ENCODE measurements around the gene BBC3.

BBC3 gene

DNA sequence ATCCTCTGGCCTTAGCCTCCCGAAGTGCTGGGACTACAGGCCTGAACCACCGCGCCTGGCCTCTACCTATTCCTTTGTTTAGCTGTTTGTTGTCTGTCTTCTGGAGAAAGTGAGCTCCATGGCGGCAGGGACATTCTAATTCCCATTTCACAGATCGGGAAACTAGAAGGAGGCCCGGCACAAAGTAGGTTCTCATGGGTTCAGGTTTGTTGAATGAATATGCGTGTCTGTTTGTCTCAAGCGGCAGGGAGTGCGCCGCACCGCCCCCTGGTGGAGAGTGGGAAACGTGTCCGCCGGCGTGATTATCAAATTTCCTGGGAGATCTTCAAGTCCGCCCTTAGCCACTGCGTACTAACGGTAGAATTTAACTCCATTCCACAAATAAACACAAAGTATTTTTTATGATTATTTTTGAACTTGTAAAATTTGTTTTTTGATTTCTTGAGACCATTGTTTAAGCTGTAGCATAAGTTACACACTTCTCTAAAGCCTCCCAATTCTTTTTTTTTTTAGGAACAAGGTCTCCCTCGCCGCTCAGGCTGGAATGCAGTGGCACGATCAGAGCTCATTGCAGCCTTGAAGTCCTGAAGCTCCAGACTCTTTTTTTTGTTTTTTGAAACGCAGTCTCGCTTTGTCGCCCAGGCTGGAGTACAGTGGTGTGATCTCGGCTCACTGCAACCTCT, 16.4 kb upstream of the BBC3 start:
- Mint-ChIP-seq H3K4me1 (peaks cover 6 to 16% of the 10 kb centered on the region in 2 donors), H3K9me3 (no peaks in the 10 kb centered on the region), H3K27ac (peak overlapping the region; percentile 40), H3K4me3 (no peak overlapping the region), H3K27me3 (peaks cover 7 to 15% of the 10 kb centered on the region in 2 donors), H3K36me3 (peaks cover 0 to 4% of the 10 kb centered on the region in 2 donors)
- DNase-seq = no peak
- ATAC-seq (replicated peaks) = peak in 1 of 2 donors; percentile 19

DNA sequence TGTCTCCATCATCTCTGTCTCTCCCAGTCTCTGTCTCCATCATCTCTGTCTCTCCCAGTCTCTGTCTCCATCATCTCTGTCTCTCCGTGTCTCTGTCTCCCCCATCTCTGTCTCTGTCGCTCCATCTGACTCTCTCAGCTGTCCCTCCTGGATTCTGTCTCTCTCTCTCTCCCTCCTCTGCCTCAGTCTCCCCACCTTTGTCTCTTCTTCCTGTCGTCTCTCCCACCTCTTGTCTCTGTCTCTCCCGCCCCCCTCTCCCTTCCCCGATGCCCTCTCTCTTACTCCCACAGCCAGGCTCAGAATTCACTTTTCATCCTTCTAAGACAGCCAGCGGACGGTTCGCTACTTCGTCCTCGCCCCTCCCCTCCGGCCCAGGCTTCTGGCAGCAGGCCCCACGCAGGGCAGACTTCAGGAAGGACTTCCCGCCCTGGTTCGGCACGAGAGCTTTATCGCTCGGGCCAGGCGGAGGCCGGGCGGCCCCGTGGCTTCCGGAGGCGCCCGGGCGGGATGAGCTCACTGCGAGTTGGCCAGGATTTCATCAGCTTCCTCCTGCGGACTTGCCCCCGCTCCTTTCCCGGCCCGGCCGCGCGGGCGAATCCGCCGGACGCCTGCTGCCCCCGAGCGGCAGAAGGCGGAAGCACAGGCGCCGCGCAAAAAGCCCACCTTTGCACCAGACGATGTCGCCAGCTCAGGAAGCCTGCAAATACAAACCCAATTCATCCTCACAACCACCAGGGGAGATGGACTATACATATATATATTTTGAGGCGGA, 13.0 kb upstream of the BBC3 start:
- Mint-ChIP-seq H3K4me1 (peaks cover 19 to 22% of the 10 kb centered on the region in 2 donors), H3K27ac (peak overlapping the region; percentile 89), H3K9me3 (no peaks in the 10 kb centered on the region), H3K27me3 (peaks cover 10 to 26% of the 10 kb centered on the region in 2 donors), H3K4me3 (peak overlapping the region; percentile 77 to 81), H3K36me3 (peaks cover 0 to 4% of the 10 kb centered on the region in 2 donors)
- peak; percentile 75 to 85 for ATAC-seq (replicated peaks)
- DNase-seq = peak; percentile 89

DNA sequence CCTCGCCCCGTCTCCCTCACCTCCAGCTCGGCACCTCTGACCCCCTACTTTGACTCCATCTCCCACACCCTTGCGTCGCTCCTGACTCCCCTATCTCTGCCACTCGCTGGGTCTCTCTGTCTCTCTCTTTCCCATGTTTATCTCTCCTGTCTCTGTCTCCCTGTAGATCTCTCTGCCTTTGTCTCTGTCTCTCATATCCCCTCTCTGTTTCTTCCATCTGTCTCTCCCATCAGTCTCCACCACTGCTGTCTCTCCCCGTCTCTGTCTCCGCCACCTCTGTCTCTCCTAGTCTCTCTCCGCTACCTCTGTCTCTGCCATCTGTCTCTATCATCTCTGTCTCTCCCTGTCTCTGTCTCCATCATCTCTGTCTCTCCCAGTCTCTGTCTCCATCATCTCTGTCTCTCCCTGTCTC, 12.4 kb upstream of the BBC3 start:
- no peak for DNase-seq
- peak overlapping the region; percentile 77 to 81 for H3K4me3 Mint-ChIP-seq

DNA sequence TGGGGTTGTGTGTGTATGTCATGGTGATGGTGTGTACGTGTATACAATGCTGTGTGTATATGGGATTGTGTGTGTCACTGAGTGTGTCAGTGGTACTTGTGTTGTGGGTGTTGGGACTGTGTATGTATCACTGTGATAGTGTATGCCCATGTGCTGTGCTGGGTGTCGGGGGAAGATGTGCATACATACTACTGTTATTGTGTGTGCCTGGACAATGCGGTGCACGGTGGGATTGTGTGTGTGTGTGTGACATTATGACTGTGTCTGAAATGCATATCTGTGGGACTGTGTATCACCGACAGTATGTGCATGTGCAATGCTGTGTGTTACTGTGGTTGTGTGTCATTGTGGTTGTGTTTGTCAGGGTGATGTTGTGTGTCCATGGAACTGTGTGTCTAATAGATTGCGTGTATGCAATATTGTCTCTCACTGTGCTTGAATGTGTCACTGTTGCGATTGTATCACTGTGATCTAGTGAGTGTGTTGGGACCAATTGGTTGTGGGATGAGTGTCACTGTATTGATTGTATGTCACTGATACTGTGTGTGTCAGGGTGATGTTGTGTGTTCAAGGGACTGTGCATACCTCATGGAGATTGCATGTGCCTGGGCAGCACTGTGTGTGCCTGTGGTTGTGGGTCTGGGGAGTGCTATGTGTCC, 11.0 kb upstream of the BBC3 start:
- ATAC-seq (replicated peaks) = no peak
- Mint-ChIP-seq H3K27me3 (peaks cover 6 to 25% of the 10 kb centered on the region in 2 donors), H3K4me3 (no peak overlapping the region), H3K9me3 (no peaks in the 10 kb centered on the region), H3K27ac (no peak overlapping the region), H3K4me1 (peaks cover 17 to 20% of the 10 kb centered on the region in 2 donors), H3K36me3 (peaks cover 0 to 4% of the 10 kb centered on the region in 2 donors)
- no peak for DNase-seq

More for the DNA sequence above, 12.4 kb upstream of the BBC3 start:
- Mint-ChIP-seq H3K27ac (peak overlapping the region; percentile 89), H3K4me1 (peaks cover 22 to 23% of the 10 kb centered on the region in 2 donors), H3K9me3 (no peaks in the 10 kb centered on the region), H3K27me3 (peaks cover 12 to 30% of the 10 kb centered on the region in 2 donors), H3K36me3 (peaks cover 0 to 4% of the 10 kb centered on the region in 2 donors)
- no peak for ATAC-seq (replicated peaks)

DNA sequence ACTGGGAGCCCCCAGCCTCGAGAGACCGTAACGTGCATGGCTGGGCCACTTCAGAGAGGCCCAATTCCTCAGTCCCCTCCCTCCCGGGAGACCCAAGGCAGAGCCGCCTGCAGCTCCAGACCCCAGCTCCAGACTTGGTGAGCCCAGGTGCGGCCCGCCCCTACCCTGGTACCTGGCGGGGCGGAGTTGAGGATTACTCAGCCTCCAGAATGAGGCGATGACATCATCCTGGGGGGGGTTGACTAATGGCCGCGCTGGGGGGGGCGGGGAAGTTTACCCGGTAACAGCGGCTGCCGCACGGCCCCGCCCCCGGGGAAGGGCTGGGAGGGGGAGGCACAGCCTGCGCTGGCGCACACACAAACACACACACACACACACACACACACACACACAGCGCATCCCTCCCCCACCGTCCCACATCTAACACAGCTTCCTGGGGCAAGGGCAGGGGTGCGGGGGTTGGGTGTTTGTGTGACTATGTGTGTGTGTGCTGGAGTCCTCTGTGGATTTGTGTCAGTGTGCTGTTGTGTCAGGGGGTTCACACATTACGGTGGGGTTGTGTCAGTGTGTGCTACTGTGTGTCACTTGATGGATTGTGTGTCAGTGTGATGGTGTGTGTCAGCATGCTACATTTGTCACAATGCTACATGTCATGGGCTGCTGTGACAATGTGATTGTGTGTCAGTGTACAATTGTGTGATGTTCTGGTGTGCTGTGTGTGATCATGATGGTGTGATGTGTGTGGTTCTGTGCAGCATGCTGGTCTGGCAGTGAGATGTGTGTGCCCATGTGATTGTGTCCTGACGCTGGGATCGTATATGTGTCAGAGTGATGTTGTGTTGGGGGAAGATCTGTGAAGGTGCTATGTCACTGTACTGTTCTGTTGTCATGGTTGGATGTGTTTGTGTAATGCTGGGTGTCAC, 10.3 kb upstream of the BBC3 start:
- H3K4me3 Mint-ChIP-seq = no peak overlapping the region
- no peaks in the 10 kb centered on the region for H3K9me3 Mint-ChIP-seq
- no peak overlapping the region for H3K27ac Mint-ChIP-seq
- H3K36me3 Mint-ChIP-seq = peaks cover 0 to 4% of the 10 kb centered on the region in 2 donors
- peaks cover 6 to 25% of the 10 kb centered on the region in 2 donors for H3K27me3 Mint-ChIP-seq
- peaks cover 17 to 20% of the 10 kb centered on the region in 2 donors for H3K4me1 Mint-ChIP-seq
- peak; percentile 40 for DNase-seq
- peak; percentile 40 to 42 for ATAC-seq (replicated peaks)

DNA sequence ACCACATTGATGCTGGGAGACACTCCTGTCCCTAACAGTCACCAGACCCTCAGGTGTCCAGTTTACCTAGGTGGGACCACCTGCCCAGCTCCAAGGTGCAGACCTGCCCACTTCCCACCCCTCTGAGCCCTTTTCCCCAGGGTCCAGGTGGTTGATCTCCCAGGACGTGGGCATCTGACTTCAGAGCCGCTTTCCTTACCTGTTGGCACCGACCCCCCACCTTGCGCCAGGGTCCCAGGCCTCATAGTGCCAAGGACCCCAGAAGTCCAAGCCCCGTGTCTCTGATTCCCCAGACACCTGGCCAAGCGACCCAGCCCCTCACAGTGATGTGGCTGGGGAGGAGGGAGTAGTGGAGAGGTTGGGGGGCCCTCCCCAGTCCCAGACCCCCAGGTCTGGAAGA, 9.6 kb upstream of the BBC3 start:
- H3K36me3 Mint-ChIP-seq = peaks cover 0 to 4% of the 10 kb centered on the region in 2 donors
- H3K27me3 Mint-ChIP-seq = peaks cover 6 to 25% of the 10 kb centered on the region in 2 donors
- no peak for DNase-seq
- no peaks in the 10 kb centered on the region for H3K9me3 Mint-ChIP-seq
- no peak for ATAC-seq (replicated peaks)
- no peak overlapping the region for H3K4me3 Mint-ChIP-seq
- no peak overlapping the region for H3K27ac Mint-ChIP-seq
- H3K4me1 Mint-ChIP-seq = peaks cover 17 to 20% of the 10 kb centered on the region in 2 donors

DNA sequence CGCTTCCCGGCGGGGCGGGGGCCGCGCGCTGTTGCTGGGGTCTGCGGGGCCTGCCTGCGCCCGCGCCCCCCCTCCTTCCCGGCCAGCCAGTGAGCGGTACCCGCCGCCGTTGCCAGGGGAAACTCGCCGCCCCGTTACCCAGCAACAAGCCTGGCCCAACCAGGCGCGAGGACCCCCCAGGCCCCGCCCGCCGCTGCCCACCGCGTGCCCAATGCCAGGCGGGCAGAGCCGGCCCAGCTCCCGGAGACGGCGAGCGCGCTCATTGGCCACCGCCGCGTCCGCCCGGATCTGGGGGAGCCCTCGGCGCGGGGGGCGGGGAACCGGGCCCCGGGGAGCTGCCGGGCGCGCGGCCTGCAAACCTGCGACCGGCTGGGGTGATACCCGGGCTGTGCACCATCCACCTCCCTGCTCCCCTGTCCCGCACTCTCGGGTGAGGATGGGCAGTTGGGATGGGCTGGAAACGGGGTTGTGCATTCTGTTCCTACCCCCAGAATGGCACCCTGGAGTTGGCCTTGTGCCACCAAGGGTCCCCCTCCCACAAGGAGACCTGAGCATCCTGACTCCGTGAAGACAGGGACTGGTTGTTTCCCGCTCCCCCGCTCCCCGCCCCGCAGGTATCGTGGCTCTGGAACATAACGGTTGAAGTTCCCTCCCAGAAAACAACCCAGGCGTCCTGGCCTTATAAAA, 8.8 kb upstream of the BBC3 start:
- DNase-seq (no peak), ATAC-seq (replicated peaks) (peak; percentile 9 to 35)
- H3K27ac Mint-ChIP-seq = no peak overlapping the region

DNA sequence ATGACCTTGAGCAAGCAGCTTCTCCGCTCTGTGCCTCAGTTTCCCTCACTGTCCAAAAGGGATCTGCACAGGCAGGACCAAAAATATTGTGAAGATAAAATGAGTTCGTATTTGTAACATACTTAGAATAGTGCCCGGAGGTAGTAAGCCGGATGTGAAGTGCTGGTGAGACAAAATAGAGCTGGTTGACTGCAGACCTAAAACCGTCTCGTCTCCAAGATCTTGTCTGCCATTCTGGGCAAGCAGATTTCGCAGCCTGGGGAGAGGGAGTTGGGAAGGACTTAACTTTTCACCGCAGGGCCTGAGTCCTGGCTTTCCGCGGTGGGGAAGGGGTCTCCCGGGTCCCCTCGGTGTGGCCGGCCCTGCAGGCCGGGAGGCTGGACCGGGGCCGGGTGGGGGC, 8.2 kb upstream of the BBC3 start:
- H3K9me3 Mint-ChIP-seq = no peaks in the 10 kb centered on the region
- peaks cover 0 to 4% of the 10 kb centered on the region in 2 donors for H3K36me3 Mint-ChIP-seq
- no peak for ATAC-seq (replicated peaks)

More for the DNA sequence above, 8.8 kb upstream of the BBC3 start:
- Mint-ChIP-seq H3K4me1 (peaks cover 17 to 19% of the 10 kb centered on the region in 2 donors), H3K9me3 (no peaks in the 10 kb centered on the region), H3K4me3 (peak overlapping the region in 1 of 2 donors; percentile 37), H3K36me3 (peaks cover 0 to 4% of the 10 kb centered on the region in 2 donors), H3K27me3 (peaks cover 6 to 17% of the 10 kb centered on the region in 2 donors)

DNA sequence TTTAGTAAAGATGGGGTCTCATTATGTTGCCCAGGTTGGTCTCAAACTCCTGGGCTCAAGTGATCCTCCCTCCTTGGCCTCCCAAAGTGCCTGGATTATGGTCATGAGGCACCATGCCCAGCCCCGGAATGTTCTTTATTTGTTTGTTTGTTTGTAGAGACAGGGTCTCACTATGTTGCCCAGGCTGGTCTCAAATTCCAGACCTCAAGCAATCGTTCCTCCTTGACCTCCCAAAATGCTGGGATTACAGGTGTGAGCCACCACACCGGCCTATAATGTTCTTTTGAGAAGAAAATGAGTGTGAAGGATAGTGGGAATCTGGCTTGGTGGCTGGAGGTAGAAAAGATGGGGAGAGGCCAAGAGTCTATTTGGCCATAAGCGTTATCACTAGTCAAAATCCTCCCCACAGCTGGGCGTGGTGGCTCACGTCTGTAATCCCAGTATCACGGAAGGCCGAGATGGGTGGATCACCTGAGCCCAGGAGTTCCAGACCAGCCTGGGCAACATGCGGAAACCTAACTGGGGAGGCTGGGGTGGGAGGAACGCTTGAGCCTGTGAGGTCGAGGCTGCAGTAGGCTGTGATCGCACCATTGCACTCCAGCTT, 5.2 kb upstream of the BBC3 start:
- H3K4me3 Mint-ChIP-seq = no peak overlapping the region
- H3K27me3 Mint-ChIP-seq = peaks cover 6 to 16% of the 10 kb centered on the region in 2 donors
- peak overlapping the region; percentile 54 for H3K27ac Mint-ChIP-seq
- H3K4me1 Mint-ChIP-seq = peaks cover 20 to 35% of the 10 kb centered on the region in 2 donors
- no peaks in the 10 kb centered on the region for H3K9me3 Mint-ChIP-seq
- ATAC-seq (replicated peaks) (no peak), DNase-seq (no peak)
- no peaks in the 10 kb centered on the region for H3K36me3 Mint-ChIP-seq

More for the DNA sequence above, 8.2 kb upstream of the BBC3 start:
- no peak for DNase-seq
- peaks cover 6 to 16% of the 10 kb centered on the region in 2 donors for H3K27me3 Mint-ChIP-seq
- peak overlapping the region; percentile 48 for H3K27ac Mint-ChIP-seq
- peak overlapping the region; percentile 22 to 64 for H3K4me3 Mint-ChIP-seq
- H3K4me1 Mint-ChIP-seq = peaks cover 16 to 17% of the 10 kb centered on the region in 2 donors

DNA sequence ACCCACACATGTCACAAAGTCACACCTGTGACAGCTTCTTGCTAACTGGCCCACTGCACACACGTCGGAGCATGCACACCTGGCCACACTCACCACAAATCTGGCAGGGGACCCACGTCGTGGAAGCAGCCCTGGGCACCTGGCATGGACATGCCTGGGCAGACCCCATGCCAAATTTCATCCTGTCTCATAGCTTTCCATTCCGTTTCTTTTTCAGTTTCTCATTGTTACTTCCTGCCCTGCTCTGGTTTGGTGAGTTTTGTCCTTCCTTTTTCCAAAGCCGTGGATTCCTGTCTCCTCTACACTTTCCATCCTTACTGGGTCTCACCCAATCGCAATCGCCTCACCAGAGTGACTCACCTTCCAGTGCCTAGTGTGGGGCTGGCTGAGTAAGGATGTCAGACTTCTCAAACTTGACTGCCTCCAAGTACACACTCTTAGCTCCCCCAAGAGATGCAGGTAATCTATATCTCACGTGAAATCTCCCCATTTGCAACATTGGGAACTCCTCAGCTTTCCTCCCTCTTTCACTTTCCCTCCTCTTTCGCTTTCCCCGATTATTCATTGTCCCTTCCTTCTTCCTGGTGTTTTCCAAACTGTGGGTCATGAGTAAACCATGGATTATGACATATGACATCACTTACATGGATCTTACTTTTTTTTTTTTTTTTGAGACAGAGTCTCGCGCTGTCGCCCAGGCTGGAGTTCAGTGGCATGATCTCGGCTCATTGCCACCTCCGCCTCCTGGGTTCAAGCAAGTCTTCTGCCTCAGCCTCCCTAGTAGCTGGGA, 1.6 kb upstream of the BBC3 start:
- peak overlapping the region; percentile 72 to 76 for H3K4me3 Mint-ChIP-seq
- ATAC-seq (replicated peaks) = peak in 1 of 2 donors; percentile 11
- no peaks in the 10 kb centered on the region for H3K36me3 Mint-ChIP-seq
- peaks cover 14 to 21% of the 10 kb centered on the region in 2 donors for H3K4me1 Mint-ChIP-seq
- no peak for DNase-seq
- H3K27me3 Mint-ChIP-seq = no peaks in the 10 kb centered on the region
- no peaks in the 10 kb centered on the region for H3K9me3 Mint-ChIP-seq
- H3K27ac Mint-ChIP-seq = peak overlapping the region; percentile 39

DNA sequence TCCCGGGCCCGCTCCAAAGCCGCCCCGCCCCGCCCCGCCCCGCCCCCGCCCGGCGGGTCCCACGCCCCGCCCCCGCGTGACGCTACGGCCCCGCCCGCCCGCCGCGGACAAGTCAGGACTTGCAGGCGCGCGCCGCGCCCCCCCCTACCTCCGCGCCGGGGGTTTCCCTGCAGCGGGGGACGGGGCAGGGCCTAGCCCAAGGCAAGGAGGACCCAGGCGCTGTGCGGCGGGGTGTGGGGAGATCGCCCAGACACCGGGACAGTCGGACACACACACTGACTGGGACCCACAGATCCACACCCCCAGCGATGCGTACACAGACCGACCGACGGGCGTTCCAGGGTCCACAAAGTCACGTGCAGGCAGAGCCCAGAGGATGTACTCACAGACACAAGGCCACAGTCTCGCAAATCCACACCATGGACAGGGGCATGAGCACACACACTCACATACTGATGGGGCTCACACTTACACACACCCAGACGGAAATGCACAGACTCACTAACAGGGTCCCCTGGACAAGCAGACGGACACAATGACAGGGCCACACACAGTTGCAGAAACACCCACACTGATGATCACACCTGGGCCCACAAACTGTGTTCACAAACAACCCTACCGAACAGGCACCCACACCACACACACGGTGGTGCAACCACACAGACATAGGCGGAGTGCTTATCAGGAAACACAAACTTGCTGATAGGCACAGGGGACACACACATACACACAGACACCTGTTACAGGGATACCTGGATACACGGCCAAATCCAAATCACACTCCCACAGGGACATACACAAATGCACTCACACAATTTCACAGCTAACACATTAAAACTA, 436 bp upstream of the BBC3 start:
- Mint-ChIP-seq H3K4me1 (peaks cover 17 to 32% of the 10 kb centered on the region in 2 donors), H3K27ac (peak overlapping the region; percentile 72), H3K27me3 (no peaks in the 10 kb centered on the region), H3K9me3 (no peaks in the 10 kb centered on the region), H3K4me3 (peak overlapping the region; percentile 62 to 76), H3K36me3 (no peaks in the 10 kb centered on the region)
- ATAC-seq (replicated peaks) (peak; percentile 53 to 64), DNase-seq (peak; percentile 79)
